Heart right ventricle (tissue), 16 donors: ENCODE results near the gene ACSL5. TPM values are rescaled to one million over a fixed set of nuclear protein-coding genes. Genes with fewer than 3 reads are reported as not detected.

Source experiments
- ATAC-seq, 8 donors: fragments of 200-7000 bp; cut with Tn5 transposase; one replicate each; pipeline ENCODE4 v1.9.1; 2020; ENCODE audit warnings: mild to moderate bottlenecking in 8 of 8, moderate library complexity in 8 of 8, moderate number of reproducible peaks in 1 of 8
- DNase-seq, 2 donors: peaks; one replicate each; pipeline ENCODE4 v3.0.0-alpha.2; 2020
- H3K27ac ChIP-seq, 10 donors: fragments of 200-600 bp; sonication (generic) in 2 of 10; one replicate each; pipeline versions ENCODE4 v1.5.0 to v1.8.0; 2020 to 2022; ENCODE audit warnings: mild to moderate bottlenecking in 3 of 10
- H3K27me3 ChIP-seq, 7 donors: fragments of 200-600 bp; one replicate each; pipeline ENCODE4 v1.8.0; 2021 to 2022; ENCODE audit warnings: mild to moderate bottlenecking in 2 of 7
- H3K36me3 ChIP-seq, 9 donors: fragments of 200-600 bp; sonication (generic) in 1 of 9; one replicate each; pipeline versions ENCODE4 v1.5.0 to v1.8.0; 2020 to 2022; ENCODE audit warnings: mild to moderate bottlenecking in 2 of 9
- H3K4me1 ChIP-seq, 9 donors: fragments of 200-600 bp; sonication (generic) in 1 of 9; one replicate each; pipeline versions ENCODE4 v1.5.0 to v1.8.0; 2020 to 2022; ENCODE audit warnings: mild to moderate bottlenecking in 4 of 9
- H3K4me3 ChIP-seq, 10 donors: fragments of 200-600 bp; sonication (generic) in 2 of 10; one replicate each; pipeline versions ENCODE4 v1.5.0 to v1.8.0; 2020 to 2022; ENCODE audit warnings: mild to moderate bottlenecking in 7 of 10, moderate library complexity in 2 of 10
- H3K9me3 ChIP-seq, 11 donors: fragments of 200-600 bp in 10 of 11; sonication (generic) in 2 of 11; one replicate each; pipeline versions ENCODE4 v1.5.0 to v1.8.0; 2013 to 2022; ENCODE audit warnings: mild to moderate bottlenecking in 2 of 11, control low read depth in 1 of 11, moderate library complexity in 1 of 11
- WGBS, 2 donors: extraction: QIAGEN DNeasy Blood & Tissue Kit; methylation state at CpG; one replicate each; pipeline ENCODE4 v1.1.7; 2013; ENCODE audit warnings: inconsistent platforms in 1 of 2; 5-methylcytosine and 5-hydroxymethylcytosine counted together
- intact Hi-C, 10 donors: fragments of 100-400 bp; cut with DNase I; formaldehyde crosslinking; loops; one replicate each; pipeline versions ENCODE4 v1.11.1 to v1.14.2; 2022
- polyA plus RNA-seq, 2 donors: library from polyadenylated mRNA; stranded (reverse); fragments of 200-250 nt; gene quantifications; one replicate each; pipeline ENCODE4 v1.2.3, GENCODE V29; 2013
- total RNA-seq, 10 donors: library from RNA; stranded (reverse); fragmentation: NEBNext Ultra II Directional in 3 of 10; extraction: Animal tissue kit (Norgen Biotek cat#: 25700) in 3 of 10; gene quantifications; one replicate each; pipeline versions ENCODE4 v1.2.1 to v1.2.4, GENCODE V29; 2021 to 2023
- TF ChIP-seq, protein P1 (sequence below), 9 donors: fragments of 200-600 bp; sonication (generic) in 2 of 9; IDR thresholded peaks; one replicate each; pipeline versions ENCODE4 v1.5.0 to v1.8.0; 2021 to 2022; ENCODE audit warnings: antibody characterized with exemption in 9 of 9, mild to moderate bottlenecking in 5 of 9, moderate library complexity in 1 of 9
- donor health status: Arrhythmogenic right ventricular cardiomyopathy.
- donor health status: ischemic (EF 13 %, LVEDD 7.1; RV severe dilation, severe dysfunction).
- donor health status: healthy with polysubstance abuse.
- donor health status: DM: no; HTN: yes; CAD: no.
- donor health status: DM: no; HTN: no; CAD: no.
- donor health status: ischemic (EF 25% LVEDD 6.9; RV normal size, moderate dysfunction).
- donor health status: ischemic (EF 25% LVEDD 5.7; RV mildly dilated, moderate dysfunction).
- donor health status: healthy.
- donor health status: DM: yes; HTN: yes; CAD: no.
- donor health status: Ischemic cardiomyopathy.
- donor health status: ischemic (EF 35%, LVEDD 5.7; RV mildly dilated, moderate dysfunction).
- donor health status: nonischemic (EF 11% LVEDD 7.7; RV severe dilation, severe dysfunction).
- donor health status: DM: yes; HTN: yes; CAD: no.
- donor health status: PGD.
- donor health status: ischemic (EF 29% LVEDD 5.4; RV normal size, mild dysfunction).
- donor health status: nonischemic (EF 23%, LVEDD 6.1; RV moderate dilation, normal function).

Gene ACSL5
- total and polyA plus RNA-seq, 12 donors: 3.1 to 17.4 (median 6.6) TPM

DNA sequence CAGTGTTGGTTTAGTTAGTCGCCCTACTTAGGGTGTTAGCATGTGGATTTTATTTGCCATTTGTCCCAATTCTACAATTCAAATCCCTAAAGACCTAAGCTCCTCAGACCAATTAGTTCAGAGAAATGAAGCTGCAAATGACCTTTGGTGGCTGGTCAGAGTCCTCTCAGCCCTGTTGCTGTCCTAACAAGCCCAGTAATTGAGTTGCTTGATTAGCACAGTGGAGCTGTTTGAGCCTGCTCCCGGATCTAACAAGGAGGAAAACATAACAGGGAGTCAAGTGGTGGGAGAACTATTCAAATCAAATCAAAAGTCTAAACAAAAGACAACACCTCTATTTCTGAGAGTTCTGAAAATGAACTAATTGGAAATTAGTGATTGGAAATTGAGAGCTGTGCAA, 50.7 kb downstream of the ACSL5 start:
- Histone ChIP-seq H3K27ac (no peak overlapping the region), H3K4me1 (no peaks in the 10 kb centered on the region), H3K4me3 (no peak overlapping the region), H3K27me3 (no peaks in the 10 kb centered on the region), H3K9me3 (no peaks in the 10 kb centered on the region), H3K36me3 (peaks cover 0 to 96% (median 5%) of the 10 kb centered on the region in 9 donors)
- TF ChIP-seq, protein P1, sequence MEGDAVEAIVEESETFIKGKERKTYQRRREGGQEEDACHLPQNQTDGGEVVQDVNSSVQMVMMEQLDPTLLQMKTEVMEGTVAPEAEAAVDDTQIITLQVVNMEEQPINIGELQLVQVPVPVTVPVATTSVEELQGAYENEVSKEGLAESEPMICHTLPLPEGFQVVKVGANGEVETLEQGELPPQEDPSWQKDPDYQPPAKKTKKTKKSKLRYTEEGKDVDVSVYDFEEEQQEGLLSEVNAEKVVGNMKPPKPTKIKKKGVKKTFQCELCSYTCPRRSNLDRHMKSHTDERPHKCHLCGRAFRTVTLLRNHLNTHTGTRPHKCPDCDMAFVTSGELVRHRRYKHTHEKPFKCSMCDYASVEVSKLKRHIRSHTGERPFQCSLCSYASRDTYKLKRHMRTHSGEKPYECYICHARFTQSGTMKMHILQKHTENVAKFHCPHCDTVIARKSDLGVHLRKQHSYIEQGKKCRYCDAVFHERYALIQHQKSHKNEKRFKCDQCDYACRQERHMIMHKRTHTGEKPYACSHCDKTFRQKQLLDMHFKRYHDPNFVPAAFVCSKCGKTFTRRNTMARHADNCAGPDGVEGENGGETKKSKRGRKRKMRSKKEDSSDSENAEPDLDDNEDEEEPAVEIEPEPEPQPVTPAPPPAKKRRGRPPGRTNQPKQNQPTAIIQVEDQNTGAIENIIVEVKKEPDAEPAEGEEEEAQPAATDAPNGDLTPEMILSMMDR (IDR thresholded peaks at IDR 0.05): no peak
- WGBS, 2 donors: 66 to 77% methylated on average over 2 of the region's 2 CpGs
- intact Hi-C loops: loop anchor here in 2 of 10 donors (10.0 kb wide), 2 partner anchors 110 to 230 kb away; no protein-coding TSS in a partner anchor
- DNase-seq (no peak), ATAC-seq (no peak)

DNA sequence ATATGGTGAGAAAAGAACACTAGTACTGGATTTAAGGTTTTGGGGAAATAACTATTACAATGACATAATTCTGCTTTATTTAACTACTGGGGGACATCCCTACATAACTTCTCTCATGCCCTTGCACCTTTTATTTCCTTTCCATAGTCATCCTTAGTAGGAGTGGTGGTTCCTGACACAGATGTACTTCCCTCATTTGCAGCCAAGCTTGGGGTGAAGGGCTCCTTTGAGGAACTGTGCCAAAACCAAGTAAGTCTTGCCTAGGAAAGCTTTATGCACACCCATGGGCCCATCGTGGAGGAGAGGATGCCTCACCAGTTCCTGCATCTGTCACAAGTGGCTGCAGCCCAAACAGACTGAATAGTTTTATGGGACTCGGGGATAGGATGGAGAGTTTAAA, 52.2 kb downstream of the ACSL5 start:
- intact Hi-C loops: loop anchor here in 2 of 10 donors (10.0 kb wide), 2 partner anchors 111 to 231 kb away; no protein-coding TSS in a partner anchor
- TF ChIP-seq, protein P1 (IDR thresholded peaks at IDR 0.05): no peak
- no peak for DNase-seq
- Histone ChIP-seq H3K4me1 (no peaks in the 10 kb centered on the region), H3K27me3 (no peaks in the 10 kb centered on the region), H3K4me3 (no peak overlapping the region), H3K36me3 (peaks cover 0 to 97% (median 15%) of the 10 kb centered on the region in 9 donors), H3K9me3 (no peaks in the 10 kb centered on the region), H3K27ac (no peak overlapping the region)
- no peak for ATAC-seq
- WGBS, 2 donors: 68 to 70% methylated on average over 2 of the region's 2 CpGs

DNA sequence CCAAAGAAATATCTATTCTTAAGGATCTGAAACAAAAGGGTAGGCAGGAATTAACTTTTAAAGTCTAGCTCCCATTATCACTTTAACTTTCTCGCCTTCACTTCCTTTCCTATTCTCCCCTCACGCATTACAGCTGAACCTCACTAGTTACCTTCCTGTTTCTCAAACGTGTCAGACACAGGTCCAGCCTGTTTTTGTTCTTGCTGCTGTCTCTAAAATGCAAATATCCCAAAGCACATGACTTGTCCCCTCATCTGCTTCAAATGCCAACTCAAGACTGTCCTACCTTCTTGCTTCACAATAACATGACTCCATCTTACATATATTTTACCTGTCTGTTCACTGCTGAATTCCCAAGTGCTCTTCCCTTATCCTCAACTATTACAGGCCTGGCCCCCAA, 55.2 kb downstream of the ACSL5 start:
- Histone ChIP-seq H3K4me3 (no peak overlapping the region), H3K27me3 (no peaks in the 10 kb centered on the region), H3K4me1 (no peaks in the 10 kb centered on the region), H3K27ac (no peak overlapping the region), H3K9me3 (no peaks in the 10 kb centered on the region), H3K36me3 (peaks cover 0 to 100% (median 33%) of the 10 kb centered on the region in 9 donors)
- intact Hi-C loops: loop anchor here in 2 of 10 donors (10.0 kb wide), 2 partner anchors 114 to 234 kb away; no protein-coding TSS in a partner anchor
- DNase-seq (no peak), ATAC-seq (no peak)
- TF ChIP-seq, protein P1 (IDR thresholded peaks at IDR 0.05): no peak
- 75 to 80% methylated on average over 3 of the region's 3 CpGs for WGBS, 2 donors

DNA sequence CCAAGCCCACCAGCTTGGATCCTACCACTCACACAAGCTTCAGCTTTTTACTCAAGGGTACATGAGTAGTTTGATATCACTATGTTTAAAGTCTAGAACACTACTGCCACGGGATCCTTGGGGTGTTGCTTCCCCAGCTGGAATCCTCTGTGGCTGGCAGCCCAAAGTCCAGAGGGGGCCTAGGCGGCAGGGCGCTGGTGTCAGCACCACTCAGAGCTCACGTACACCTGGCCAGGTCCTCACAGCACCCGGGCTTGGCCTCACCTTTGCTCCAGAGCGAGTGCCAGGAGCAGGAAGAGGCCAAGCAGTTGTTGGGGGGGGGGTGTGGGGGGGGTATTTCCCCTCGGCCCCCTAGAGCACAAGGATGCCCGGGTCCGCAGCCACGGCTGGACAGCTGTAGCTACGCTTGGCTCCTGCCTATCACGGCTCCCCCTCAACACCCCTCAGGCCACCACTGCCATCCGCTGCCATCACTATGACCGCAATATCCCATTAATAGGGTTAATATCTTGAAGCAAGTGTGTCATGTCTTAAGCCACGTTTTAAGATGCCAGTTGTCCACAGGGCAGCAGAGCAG, 55.8 kb downstream of the ACSL5 start:
- no peaks in the 10 kb centered on the region for H3K27me3 ChIP-seq
- peaks cover 0 to 100% (median 39%) of the 10 kb centered on the region in 9 donors for H3K36me3 ChIP-seq
- DNase-seq (no peak), ATAC-seq (no peak)
- WGBS, 2 donors: 85 to 87% methylated on average over 15 of the region's 15 CpGs
- no peak overlapping the region for H3K4me3 ChIP-seq
- no peaks in the 10 kb centered on the region for H3K4me1 ChIP-seq
- intact Hi-C loops: loop anchor here in 6 of 10 donors (10.0 kb wide), 4 partner anchors 115 to 255 kb away; partner anchors contain the start of gene GPAM (in 1 of the 6)
- no peak overlapping the region for H3K27ac ChIP-seq
- no peaks in the 10 kb centered on the region for H3K9me3 ChIP-seq
- TF ChIP-seq, protein P1 (IDR thresholded peaks at IDR 0.05): no peak
